Right lobe of liver (tissue), 6 donors: ENCODE measurements around the gene SH3BGRL3. TPM values are rescaled to one million over a fixed set of nuclear protein-coding genes. Genes with fewer than 3 reads are reported as not detected.
"Not testable (repeated sequence)": the region's sequence is repeated elsewhere in the genome, so short reads cannot be mapped to it uniquely, and the experiment has no call there.

Source experiments
- ATAC-seq, 4 donors: fragments of 200-7000 bp; cut with Tn5 transposase; one replicate each; pipeline ENCODE4 v1.9.1; 2020; ENCODE audit warnings: mild to moderate bottlenecking in 4 of 4, moderate library complexity in 4 of 4
- DNase-seq, 3 donors: peaks; one replicate each; pipeline ENCODE4 v3.0.0-alpha.2; 2020
- H3K27ac ChIP-seq, 3 donors: fragments of 200-600 bp; one replicate each; pipeline ENCODE4 v1.8.0; 2022
- H3K27me3 ChIP-seq, 2 donors: fragments of 200-600 bp; one replicate each; pipeline ENCODE4 v1.8.0; 2022
- H3K36me3 ChIP-seq, 4 donors: fragments of 200-600 bp; sonication (generic) in 1 of 4; one replicate each; pipeline versions ENCODE4 v1.5.1 to v1.8.0; 2017 to 2022; ENCODE audit warnings: control low read depth in 1 of 4
- H3K4me1 ChIP-seq, 4 donors: fragments of 200-600 bp; sonication (generic) in 1 of 4; one replicate each; pipeline versions ENCODE4 v1.5.1 to v1.8.0; 2017 to 2022; ENCODE audit warnings: control low read depth in 1 of 4
- H3K4me3 ChIP-seq, 3 donors: fragments of 200-600 bp; one replicate each; pipeline ENCODE4 v1.8.0; 2022
- H3K9me3 ChIP-seq, 4 donors: fragments of 200-600 bp; sonication (generic) in 1 of 4; one replicate each; pipeline versions ENCODE4 v1.5.1 to v1.8.0; 2017 to 2022; ENCODE audit warnings: control low read depth in 1 of 4
- CTCF ChIP-seq, 4 donors: fragments of 200-600 bp in 3 of 4; fragments of 450-650 bp in 1 of 4; IDR thresholded peaks; one replicate each; pipeline versions ENCODE4 v1.5.1 to v1.8.0; 2016 to 2022; ENCODE audit warnings: antibody characterized with exemption in 4 of 4, mild to moderate bottlenecking in 2 of 4
- POLR2A ChIP-seq: fragments of 450-650 bp; IDR thresholded peaks from one replicate; pipeline ENCODE4 v1.6.1; 2017; ENCODE audit warnings: antibody characterized with exemption, mild to moderate bottlenecking
- WGBS: methylation state at CpG from one replicate; pipeline ENCODE4 v1.1.6; 2018; ENCODE audit warnings: low coverage, low lambda C conversion rate; ENCODE audit not compliant: insufficient coverage; ENCODE audit errors: missing lambda C conversion rate; 5-methylcytosine and 5-hydroxymethylcytosine counted together
- intact Hi-C, 2 donors: fragments of 100-400 bp; cut with DNase I; formaldehyde crosslinking; loops; one replicate each; pipeline versions ENCODE4 v1.11.2 to v1.14.1; 2022
- total RNA-seq, 6 experiments: library from RNA; depleted of rRNA in 2 of 6; stranded (reverse); fragments of >200 nt in 2 of 6; fragmentation: NEBNext Ultra II Directional in 3 of 6; extraction: Animal tissue kit (Norgen Biotek cat#: 25700) in 3 of 6; gene quantifications; one replicate each; pipeline versions ENCODE4 v1.1.0 to v1.2.4, GENCODE V29; 2016 to 2023
- donor health status: DM: no; HTN: yes; CAD: no.
- donor health status: DM: no; HTN: no; CAD: no.
- donor health status: DM: no; HTN: no; CAD: no.
- donor health status: DM: no; HTN: yes; CAD: no.
- donor health status: DM: no; HTN: yes; CAD: no.

SH3BGRL3 gene
- total RNA-seq, 6 experiments from 2014 or later: 26.3 to 61.8 (median 34.9) TPM

DNA sequence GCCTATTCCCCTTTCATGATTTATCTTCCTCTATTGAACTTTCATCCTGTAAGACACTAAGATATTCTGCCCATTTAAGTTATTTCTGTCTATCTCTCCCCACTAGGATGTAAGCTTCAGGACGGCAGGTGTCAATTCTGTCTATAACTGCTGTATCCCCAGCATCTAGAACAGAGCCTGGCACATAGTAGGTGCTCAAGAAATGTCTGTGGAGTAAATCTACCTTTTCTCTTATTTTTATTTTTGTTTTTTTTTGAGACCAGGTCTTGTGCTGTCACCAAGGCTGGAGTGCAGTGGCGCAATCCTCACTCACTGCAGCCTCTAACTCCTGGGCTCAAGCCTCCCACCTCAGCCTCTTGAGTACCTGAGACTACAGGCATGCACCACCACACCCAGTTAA, 43.5 kb downstream of the SH3BGRL3 start:
- no peaks in the 10 kb centered on the region for H3K9me3 ChIP-seq
- ATAC-seq (no peak), DNase-seq (no peak)
- H3K4me1 ChIP-seq: no peaks in the 10 kb centered on the region
- 94% methylated on average over 2 of the region's 2 CpGs for WGBS
- H3K4me3 ChIP-seq: no peak overlapping the region
- no peak overlapping the region for H3K27ac ChIP-seq
- TF ChIP-seq CTCF (IDR thresholded peaks at IDR 0.05) (no peak), POLR2A (no peak)
- no peaks in the 10 kb centered on the region for H3K36me3 ChIP-seq
- no peaks in the 10 kb centered on the region for H3K27me3 ChIP-seq
- intact Hi-C loops: loop anchor here (5.0 kb wide), 1 partner anchor 41 kb away; the partner anchor contains the start of gene SH3BGRL3 (in 2 of the 2)

GRCh38 chr1:26324550-26324949, 44.7 kb downstream of the SH3BGRL3 start:
- Histone ChIP-seq H3K4me3 (no peak overlapping the region), H3K36me3 (no peaks in the 10 kb centered on the region), H3K4me1 (no peaks in the 10 kb centered on the region), H3K27me3 (no peaks in the 10 kb centered on the region), H3K27ac (no peak overlapping the region), H3K9me3 (no peaks in the 10 kb centered on the region)
- intact Hi-C loops: loop anchor here (5.0 kb wide), 1 partner anchor 42 kb away; the partner anchor contains the start of gene SH3BGRL3 (in 2 of the 2)
- ATAC-seq (no peak), DNase-seq (no peak)
- 75% methylated on average over 3 of the region's 3 CpGs for WGBS
- TF ChIP-seq POLR2A (no peak), CTCF (IDR thresholded peaks at IDR 0.05) (no peak)

- Histone ChIP-seq H3K27me3 (no peaks in the 10 kb centered on the region), H3K4me3 (no peak overlapping the region), H3K4me1 (no peaks in the 10 kb centered on the region), H3K9me3 (no peaks in the 10 kb centered on the region), H3K27ac (no peak overlapping the region), H3K36me3 (no peaks in the 10 kb centered on the region)
- intact Hi-C loops: no loop called here
- no peak for TF ChIP-seq CTCF (IDR thresholded peaks at IDR 0.05)
- no peak for TF ChIP-seq POLR2A
- no peak for DNase-seq
- no peak for ATAC-seq
- WGBS: 84% methylated on average over 3 of the region's 8 CpGs
Observed at GRCh38 chr1:26327956-26328362, 48.1 kb downstream of the SH3BGRL3 start.

DNA sequence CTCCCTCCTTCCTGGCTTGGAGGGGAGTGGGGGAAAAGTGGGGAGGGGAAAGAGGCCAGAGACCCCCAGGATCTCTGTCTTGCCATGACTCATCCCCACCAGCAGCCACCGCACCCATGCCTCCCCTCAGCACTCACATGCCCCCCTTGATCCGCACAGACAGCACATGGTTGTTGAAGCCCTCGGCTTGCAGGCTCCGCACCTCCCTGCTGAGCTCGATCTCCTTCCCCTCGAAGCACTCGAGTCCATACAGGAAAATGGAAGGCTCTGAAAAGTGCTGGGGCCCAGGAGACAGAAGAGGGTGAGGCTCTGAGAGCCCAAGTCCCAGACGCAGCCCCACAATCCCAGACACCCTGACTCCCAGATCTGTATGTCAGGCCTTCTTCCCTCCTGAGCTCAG, 48.7 kb downstream of the SH3BGRL3 start:
- no peak for ATAC-seq
- TF ChIP-seq CTCF (IDR thresholded peaks at IDR 0.05): no peak
- TF ChIP-seq POLR2A: no peak
- no peak for DNase-seq
- Histone ChIP-seq H3K27ac (no peak overlapping the region), H3K36me3 (no peaks in the 10 kb centered on the region), H3K9me3 (no peaks in the 10 kb centered on the region), H3K27me3 (no peaks in the 10 kb centered on the region), H3K4me3 (no peak overlapping the region), H3K4me1 (no peaks in the 10 kb centered on the region)
- WGBS: 43% methylated on average over 1 of the region's 8 CpGs
- intact Hi-C loops: no loop called here

GRCh38 chr1:26329380-26329779, 49.5 kb downstream of the SH3BGRL3 start:
- DNase-seq, H3K36me3 ChIP-seq, H3K27me3 ChIP-seq, H3K4me1 ChIP-seq, H3K4me3 ChIP-seq, H3K27ac ChIP-seq, ATAC-seq, intact Hi-C loops, H3K9me3 ChIP-seq: not testable (repeated sequence)
- 84% methylated on average over 2 of the region's 4 CpGs for WGBS
